Smooth muscle cell (in vitro differentiated cells): ENCODE data around the gene GPS2. TPM values are rescaled to one million over a fixed set of nuclear protein-coding genes. Genes with fewer than 3 reads are reported as not detected.
A peak's percentile ranks its signal among the peaks of the same experiment; 100 is the strongest.

Source experiments
- DNase-seq: peaks from one replicate; lab custom pipeline; 2025; ENCODE audit not compliant: unreplicated experiment; lab: John Stamatoyannopoulos, UW
- H2AFZ ChIP-seq: fragments of 200-600 bp; sonication (generic); 2 replicates; pipeline ENCODE4 v1.6.0; 2016; ENCODE audit warnings: antibody characterized with exemption, low read depth, mild to moderate bottlenecking
- H3F3A ChIP-seq: fragments of 200-600 bp; sonication (generic); 2 replicates; pipeline ENCODE4 v1.6.0; 2017; ENCODE audit warnings: antibody characterized with exemption, low read depth
- H3K27ac ChIP-seq: fragments of 200-600 bp; sonication (generic); 2 replicates; pipeline ENCODE4 v1.5.1; 2016; ENCODE audit warnings: low read depth, mild to moderate bottlenecking
- H3K27me3 ChIP-seq: fragments of 200-600 bp; sonication (generic); 2 replicates; pipeline ENCODE4 v1.6.1; 2016; ENCODE audit warnings: low read depth, mild to moderate bottlenecking
- H3K36me3 ChIP-seq: fragments of 200-600 bp; sonication (generic); 2 replicates; pipeline ENCODE4 v1.5.1; 2016; ENCODE audit warnings: low read depth
- H3K4me1 ChIP-seq: fragments of 200-600 bp; sonication (generic); 2 replicates; pipeline ENCODE4 v1.5.1; 2016; ENCODE audit warnings: low read depth
- H3K4me2 ChIP-seq: fragments of 200-600 bp; sonication (generic); 2 replicates; pipeline ENCODE4 v1.6.0; 2016; ENCODE audit warnings: mild to moderate bottlenecking
- H3K4me3 ChIP-seq: fragments of 200-600 bp; sonication (generic); 2 replicates; pipeline ENCODE4 v1.5.1; 2016; ENCODE audit warnings: mild to moderate bottlenecking
- H3K79me2 ChIP-seq: fragments of 200-600 bp; sonication (generic); 2 replicates; pipeline ENCODE4 v1.6.0; 2016; ENCODE audit warnings: low read depth, mild to moderate bottlenecking
- H3K9ac ChIP-seq: fragments of 200-600 bp; sonication (generic); 2 replicates; pipeline ENCODE4 v1.6.0; 2016; ENCODE audit warnings: low read depth
- H3K9me3 ChIP-seq: fragments of 200-600 bp; sonication (generic); replicated peaks from 2 replicates; pipeline ENCODE4 v1.5.1; 2016; ENCODE audit warnings: low read depth
- H4K20me1 ChIP-seq: fragments of 200-600 bp; sonication (generic); 2 replicates; pipeline ENCODE4 v1.6.0; 2016; ENCODE audit warnings: low read depth
- WGBS: methylation state at CpG from one replicate; pipeline ENCODE4 v1.1.7; 2016; ENCODE audit warnings: low lambda C conversion rate; 5-methylcytosine and 5-hydroxymethylcytosine counted together
- polyA plus RNA-seq: library from polyadenylated mRNA; unstranded; fragments of >200 nt; fragmentation: Nextera tagmentation; extraction: Ambion mirVana; gene quantifications from 2 replicates; pipeline ENCODE4 v1.2.1, GENCODE V29; 2016
- total RNA-seq: library from RNA; depleted of rRNA; stranded (reverse); fragments of >200 nt; gene quantifications from 2 replicates; pipeline ENCODE4 v1.2.3, GENCODE V29; 2014
- TF ChIP-seq, protein P1 (sequence below): fragments of 200-600 bp; sonication (generic); IDR thresholded peaks from 2 replicates; pipeline ENCODE4 v1.5.1; 2017; ENCODE audit warnings: borderline replicate concordance, mild to moderate bottlenecking, antibody characterized with exemption; ENCODE audit not compliant: insufficient read depth, poor library complexity, severe bottlenecking

Gene GPS2
- total and polyA plus RNA-seq, 2 experiments from 2014 or later, result 40.3 to 77.0 TPM

DNA sequence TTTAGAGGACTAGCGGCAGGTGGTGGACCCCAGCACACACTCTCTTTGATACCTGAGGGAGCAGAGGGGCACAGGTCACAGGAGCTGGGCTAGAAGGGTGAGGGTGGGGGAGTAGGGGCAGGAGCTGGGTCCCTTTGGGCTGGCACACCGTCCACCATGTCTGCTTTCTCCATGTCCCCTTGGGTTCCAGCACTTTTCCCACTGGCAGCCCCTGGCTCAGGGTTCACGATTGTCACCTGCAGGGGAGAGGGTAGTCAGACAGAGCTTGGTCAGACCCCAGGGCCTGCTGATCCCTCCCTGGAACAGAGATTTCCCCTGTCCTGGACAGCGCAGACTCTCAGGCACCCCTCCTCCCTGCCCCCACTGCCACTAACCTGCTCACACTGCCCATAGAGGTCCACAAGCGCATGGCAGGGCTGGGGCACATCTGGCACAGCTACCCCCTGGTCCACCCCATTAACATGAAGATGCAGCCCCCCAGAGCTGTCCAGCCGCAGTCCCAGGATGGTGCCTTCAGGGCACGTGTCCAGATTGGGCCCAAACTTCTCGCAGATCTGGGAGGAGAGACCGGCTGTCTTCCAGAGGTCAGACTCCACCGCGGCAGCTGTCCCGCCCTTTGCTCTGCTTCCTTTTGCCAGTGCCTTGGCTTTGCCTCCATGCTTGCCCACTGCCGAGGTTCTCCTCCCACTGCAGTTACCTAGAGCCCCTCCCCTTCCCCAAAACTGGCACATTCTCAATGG lies 3.1 kb upstream of the GPS2 start:
- Histone ChIP-seq H2AFZ (no peak overlapping the region), H3K9ac (no peak overlapping the region), H3K27me3 (no peaks in the 10 kb centered on the region), H3K4me3 (no peak overlapping the region), H3K79me2 (peaks cover 10% of the 10 kb centered on the region), H3F3A (peaks cover 18% of the 10 kb centered on the region), H3K4me2 (no peak overlapping the region), H3K4me1 (peaks cover 6% of the 10 kb centered on the region), H3K36me3 (no peaks in the 10 kb centered on the region), H3K27ac (no peak overlapping the region), H4K20me1 (peaks cover 16% of the 10 kb centered on the region), H3K9me3 (no peaks in the 10 kb centered on the region)
- DNase-seq, result no peak
- TF ChIP-seq, protein P1, sequence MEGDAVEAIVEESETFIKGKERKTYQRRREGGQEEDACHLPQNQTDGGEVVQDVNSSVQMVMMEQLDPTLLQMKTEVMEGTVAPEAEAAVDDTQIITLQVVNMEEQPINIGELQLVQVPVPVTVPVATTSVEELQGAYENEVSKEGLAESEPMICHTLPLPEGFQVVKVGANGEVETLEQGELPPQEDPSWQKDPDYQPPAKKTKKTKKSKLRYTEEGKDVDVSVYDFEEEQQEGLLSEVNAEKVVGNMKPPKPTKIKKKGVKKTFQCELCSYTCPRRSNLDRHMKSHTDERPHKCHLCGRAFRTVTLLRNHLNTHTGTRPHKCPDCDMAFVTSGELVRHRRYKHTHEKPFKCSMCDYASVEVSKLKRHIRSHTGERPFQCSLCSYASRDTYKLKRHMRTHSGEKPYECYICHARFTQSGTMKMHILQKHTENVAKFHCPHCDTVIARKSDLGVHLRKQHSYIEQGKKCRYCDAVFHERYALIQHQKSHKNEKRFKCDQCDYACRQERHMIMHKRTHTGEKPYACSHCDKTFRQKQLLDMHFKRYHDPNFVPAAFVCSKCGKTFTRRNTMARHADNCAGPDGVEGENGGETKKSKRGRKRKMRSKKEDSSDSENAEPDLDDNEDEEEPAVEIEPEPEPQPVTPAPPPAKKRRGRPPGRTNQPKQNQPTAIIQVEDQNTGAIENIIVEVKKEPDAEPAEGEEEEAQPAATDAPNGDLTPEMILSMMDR, result no peak
- 95% methylated on average over 13 of the region's 13 CpGs for WGBS

DNA sequence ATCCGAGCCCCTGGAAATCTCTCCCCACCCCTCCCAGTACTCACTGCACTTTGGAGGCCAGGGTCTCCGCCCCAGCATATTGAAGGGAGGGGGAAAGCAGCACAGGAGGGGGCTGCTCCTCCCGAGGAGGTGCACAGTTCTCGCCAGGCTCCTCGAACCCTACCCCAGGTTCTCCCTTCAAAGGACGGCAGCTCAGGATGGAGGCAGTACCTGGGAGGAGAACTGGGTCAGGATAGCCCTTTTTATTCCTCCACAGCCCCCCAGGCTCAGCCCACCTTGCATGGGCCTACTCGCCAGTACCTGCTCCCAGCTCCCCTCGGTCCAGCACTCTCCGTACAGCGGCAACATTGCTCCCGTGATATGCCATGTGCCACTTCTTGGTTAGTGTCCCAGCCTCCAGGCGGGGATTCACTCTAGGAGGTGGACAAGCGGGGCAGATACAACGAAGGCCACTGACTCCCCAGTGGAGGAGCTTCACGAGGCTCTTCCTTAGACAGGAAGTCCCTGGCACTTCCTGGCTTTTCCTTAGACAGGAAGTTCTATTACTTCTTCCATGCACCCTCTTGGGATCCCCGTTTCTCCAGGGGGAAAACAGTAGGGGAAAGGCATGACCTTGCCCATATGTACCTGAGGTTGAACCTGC lies 2.1 kb upstream of the GPS2 start:
- Histone ChIP-seq H3K9ac (no peak overlapping the region), H3K27ac (no peak overlapping the region), H3K4me3 (no peak overlapping the region), H3K4me2 (no peak overlapping the region), H4K20me1 (peaks cover 26% of the 10 kb centered on the region), H3F3A (peaks cover 28% of the 10 kb centered on the region), H3K27me3 (no peaks in the 10 kb centered on the region), H2AFZ (no peak overlapping the region), H3K79me2 (peaks cover 20% of the 10 kb centered on the region), H3K9me3 (no peaks in the 10 kb centered on the region), H3K36me3 (no peaks in the 10 kb centered on the region), H3K4me1 (peaks cover 6% of the 10 kb centered on the region)
- no peak for DNase-seq
- TF ChIP-seq, protein P1, result no peak
- WGBS, result 96% methylated on average over 15 of the region's 16 CpGs

DNA sequence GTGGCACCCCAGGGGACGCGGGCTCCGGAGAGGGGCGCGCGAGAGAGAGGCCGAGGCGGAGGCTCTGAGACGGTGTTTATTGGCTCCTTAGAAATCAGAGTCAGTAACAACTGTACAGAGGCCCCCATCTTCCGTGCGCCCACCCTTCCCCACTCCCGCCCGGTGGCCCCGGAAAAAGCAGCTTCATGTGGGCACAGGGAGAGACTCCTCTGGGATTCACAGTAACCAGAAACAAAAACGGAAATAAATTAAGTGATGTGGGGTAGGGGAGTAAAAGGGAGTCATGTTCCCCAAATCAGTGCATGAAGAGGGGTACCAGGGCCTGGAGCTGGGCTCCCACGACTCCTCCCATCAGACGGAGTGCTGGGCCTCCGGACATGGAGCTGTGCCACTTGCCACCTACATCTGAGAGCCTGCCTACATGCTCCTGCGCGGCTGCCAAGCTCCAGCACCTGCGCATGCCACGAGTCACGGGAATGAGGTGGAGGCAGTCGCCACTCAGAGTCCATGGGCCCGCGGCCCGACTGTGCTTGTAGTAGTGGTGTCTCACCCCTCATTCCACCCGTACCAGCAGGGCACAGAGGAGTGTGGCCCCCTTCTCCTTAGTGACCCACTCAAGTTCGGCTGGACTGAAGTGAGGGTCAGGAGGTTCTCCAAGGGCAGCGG lies 543 bp upstream of the GPS2 start:
- H3K9me3 ChIP-seq, result no peaks in the 10 kb centered on the region
- no peaks in the 10 kb centered on the region for H3K36me3 ChIP-seq
- H3K4me3 ChIP-seq, result peak overlapping the region; percentile 79
- peak overlapping the region; percentile 79 for H2AFZ ChIP-seq
- H3K9ac ChIP-seq, result peak overlapping the region; percentile 56
- peaks cover 41% of the 10 kb centered on the region for H4K20me1 ChIP-seq
- TF ChIP-seq, protein P1, result no peak
- H3K27ac ChIP-seq, result peak overlapping the region; percentile 63
- peak overlapping the region; percentile 98 for H3K4me2 ChIP-seq
- no peak for DNase-seq
- H3K4me1 ChIP-seq, result peaks cover 6% of the 10 kb centered on the region
- peaks cover 34% of the 10 kb centered on the region for H3K79me2 ChIP-seq
- WGBS, result 50% methylated on average over 30 of the region's 30 CpGs
- no peaks in the 10 kb centered on the region for H3K27me3 ChIP-seq
- peaks cover 31% of the 10 kb centered on the region for H3F3A ChIP-seq
